GM19328 (cell line): ENCODE data around the gene STXBP5L.
"Not testable (repeated sequence)": the region's sequence is repeated elsewhere in the genome, so short reads cannot be mapped to it uniquely, and the experiment has no call there.

Experiments used
- ATAC-seq: cut with Tn5 transposase; IDR thresholded peaks from one replicate; pipeline ENCODE4 v1.9.1; 2021; ENCODE audit warnings: mild to moderate bottlenecking, moderate library complexity; ENCODE audit not compliant: unreplicated experiment

The STXBP5L gene

GRCh38 chr3:121223116-121223515 is 315.1 kb downstream of the STXBP5L start:
- no peak for ATAC-seq

GRCh38 chr3:121228971-121229370 is 321.0 kb downstream of the STXBP5L start:
- no peak for ATAC-seq

DNA sequence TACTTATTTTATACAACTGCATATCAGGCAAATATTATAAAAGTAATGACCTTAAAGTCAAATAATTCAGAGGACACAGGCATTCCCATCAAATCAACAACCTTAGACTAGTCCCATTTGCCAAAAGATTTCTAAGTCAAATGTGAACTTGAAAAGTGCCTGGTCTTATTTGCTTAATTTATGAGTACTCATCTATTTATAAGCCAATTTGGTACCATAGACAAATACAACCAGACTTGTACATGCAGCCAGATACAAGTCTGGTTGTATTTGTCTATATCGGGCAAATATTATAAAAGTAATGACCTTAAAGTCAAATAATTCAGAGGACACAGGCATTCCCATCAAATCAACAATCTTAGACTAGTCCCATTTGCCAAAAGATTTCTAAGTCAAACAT is 322.2 kb downstream of the STXBP5L start:
- not testable (repeated sequence) for ATAC-seq

DNA sequence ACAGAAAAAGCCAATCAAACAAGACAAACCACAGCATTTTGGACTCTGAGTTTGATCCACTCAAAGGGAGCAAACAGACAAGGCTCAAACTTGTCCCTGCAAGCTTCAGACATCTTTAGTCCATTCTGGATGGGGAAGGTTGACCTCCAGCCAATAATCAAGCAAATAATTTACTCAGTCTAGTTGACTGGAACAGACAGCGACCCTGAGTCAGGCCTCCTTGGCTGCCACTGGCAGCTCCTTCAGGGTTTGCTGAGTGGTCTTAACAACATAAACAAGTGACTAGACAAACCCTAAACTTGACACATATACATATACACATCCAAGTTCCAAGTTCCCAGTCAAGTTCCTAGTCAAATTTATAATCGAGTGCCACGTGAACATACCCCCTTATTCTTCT is 323.9 kb downstream of the STXBP5L start:
- ATAC-seq: no peak

- no peak for ATAC-seq
These were observed 324.6 kb downstream of the STXBP5L start for GRCh38 chr3:121232309-121233225.

- no peak for ATAC-seq
These were observed 335.2 kb downstream of the STXBP5L start for GRCh38 chr3:121243208-121243607.

DNA sequence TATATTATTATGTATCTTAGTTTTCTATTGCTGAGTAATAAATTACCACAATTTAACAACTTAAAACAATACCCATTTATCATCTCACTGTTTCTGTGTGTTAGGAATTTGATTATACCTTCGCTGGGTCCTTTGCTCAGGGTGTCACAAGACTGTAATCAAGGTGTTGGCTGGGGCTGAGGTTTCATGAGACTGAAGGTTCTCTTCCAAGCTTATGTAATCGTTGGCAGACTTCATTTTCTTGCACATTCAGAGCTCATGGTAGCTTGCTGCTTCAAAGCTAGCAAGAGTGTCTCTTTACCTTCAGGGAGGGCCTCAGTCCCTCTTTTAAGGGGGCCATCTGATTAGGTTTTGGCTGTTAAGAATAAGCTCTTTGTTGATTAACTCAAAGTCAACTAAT is 344.7 kb downstream of the STXBP5L start:
- no peak for ATAC-seq

DNA sequence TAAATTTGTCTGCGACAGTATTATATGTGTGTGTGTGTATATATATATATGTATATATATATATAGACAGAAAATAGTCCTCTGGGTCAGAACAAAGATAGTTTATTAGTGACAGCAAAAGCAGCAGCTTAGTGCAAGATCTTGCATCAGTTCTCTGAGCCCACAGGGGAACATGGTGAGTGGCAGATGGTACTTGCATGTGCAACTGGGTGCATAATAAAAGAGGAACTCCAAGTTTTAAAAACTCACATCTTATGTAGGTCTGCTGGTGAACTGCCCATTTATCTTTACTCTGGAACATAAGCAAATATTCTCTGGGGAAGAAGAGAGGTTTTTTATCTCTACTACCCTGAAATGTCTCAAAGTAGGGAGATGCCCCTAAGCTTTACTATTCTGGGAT is 361.4 kb downstream of the STXBP5L start:
- no peak for ATAC-seq

- no peak for ATAC-seq
These were observed 366.4 kb downstream of the STXBP5L start for GRCh38 chr3:121274411-121274810.

DNA sequence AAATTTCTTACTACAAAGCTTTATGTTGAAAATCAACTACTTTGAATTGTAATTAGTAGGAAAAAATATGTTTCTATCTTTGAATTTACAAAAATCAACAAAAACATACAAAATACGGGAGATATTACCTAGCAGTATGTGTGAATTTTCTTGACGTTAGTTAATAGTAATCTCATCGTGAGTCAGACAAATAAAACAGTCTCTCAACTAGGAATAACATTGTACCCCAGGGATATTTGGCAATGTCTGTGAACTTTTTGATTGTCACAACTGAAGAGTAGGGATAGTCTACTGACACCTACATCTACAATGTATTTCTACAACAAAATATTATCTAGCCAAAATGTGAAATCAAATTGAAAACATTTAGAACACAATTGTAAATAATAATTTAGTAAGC is 387.4 kb downstream of the STXBP5L start:
- ATAC-seq: no peak

- ATAC-seq: no peak
These were observed 388.0 kb downstream of the STXBP5L start for GRCh38 chr3:121295979-121296378.

- ATAC-seq: no peak
These were observed 416.3 kb downstream of the STXBP5L start for GRCh38 chr3:121324320-121324719.

DNA sequence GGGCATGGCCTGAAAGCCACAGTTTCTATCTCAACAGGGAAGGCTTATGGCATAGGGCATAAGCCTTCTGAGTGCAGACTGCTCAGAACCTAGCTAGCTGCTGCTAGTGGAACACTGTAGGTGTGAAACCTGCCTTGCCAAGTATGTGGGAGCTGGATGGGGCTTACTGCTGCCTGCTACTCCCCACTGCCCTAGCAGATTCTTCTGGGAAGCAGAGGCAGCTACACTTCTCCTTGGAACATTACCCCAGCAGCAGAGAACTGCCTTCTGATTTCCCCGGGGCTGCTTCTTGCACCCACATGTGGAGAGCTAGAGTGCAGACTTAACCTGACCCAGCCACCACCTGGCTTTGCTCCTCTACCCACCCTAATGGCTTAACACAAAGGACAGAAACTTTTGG is 422.1 kb downstream of the STXBP5L start:
- ATAC-seq: no peak

DNA sequence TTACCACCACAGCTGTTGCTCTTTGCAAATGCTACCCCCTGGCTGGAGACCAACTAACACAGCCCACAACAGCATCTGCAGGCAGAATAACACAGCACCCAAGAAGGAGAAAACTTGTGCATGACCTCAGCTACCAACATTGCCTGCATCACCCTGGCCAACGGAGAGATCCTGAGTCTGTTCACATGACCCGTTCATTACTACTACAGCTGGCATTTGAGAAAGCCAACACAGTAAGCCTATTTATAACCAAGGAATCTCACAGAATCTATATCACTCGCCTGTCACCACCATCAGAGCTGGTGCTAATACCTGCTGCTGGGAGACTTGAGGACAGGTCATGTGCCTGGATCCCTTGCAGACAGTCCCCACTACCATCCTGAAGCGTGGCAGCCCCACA is 422.6 kb downstream of the STXBP5L start:
- ATAC-seq: no peak

- not testable (repeated sequence) for ATAC-seq
These were observed 448.0 kb downstream of the STXBP5L start for GRCh38 chr3:121355960-121356359.

DNA sequence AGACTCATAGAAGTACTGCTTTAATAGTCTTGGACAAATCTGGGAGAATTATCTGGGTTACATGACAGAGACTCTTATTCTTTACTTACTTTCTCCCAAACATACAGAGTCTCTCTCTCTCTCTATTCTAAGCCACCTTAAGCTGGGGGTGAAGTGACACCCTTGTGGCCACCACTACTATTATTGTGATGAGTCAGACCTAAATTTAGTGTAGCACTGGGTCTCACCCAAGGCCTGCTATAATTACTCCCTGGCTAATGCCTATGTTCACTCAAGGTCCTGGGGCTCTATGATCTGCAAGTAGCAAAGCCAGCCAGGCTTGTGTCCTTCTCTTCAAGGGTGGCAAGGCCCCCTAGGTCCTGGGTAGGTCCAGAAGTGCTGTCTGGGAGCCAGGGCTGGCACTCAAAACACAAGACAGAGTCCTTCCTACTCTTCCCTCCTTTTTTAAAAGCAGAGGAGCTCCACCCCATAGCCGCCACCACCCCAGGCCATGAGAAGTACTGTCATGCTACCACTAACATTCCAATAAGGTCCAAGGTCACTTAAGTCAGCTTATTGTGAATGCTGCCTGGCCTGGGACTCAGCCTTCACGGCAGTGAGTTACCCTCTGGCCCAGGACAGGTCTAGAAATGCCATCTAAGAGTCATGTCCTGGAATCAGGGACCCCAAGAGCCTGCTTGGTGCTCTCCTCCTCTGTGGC is 454.2 kb downstream of the STXBP5L start:
- peak; percentile 73 for ATAC-seq

DNA sequence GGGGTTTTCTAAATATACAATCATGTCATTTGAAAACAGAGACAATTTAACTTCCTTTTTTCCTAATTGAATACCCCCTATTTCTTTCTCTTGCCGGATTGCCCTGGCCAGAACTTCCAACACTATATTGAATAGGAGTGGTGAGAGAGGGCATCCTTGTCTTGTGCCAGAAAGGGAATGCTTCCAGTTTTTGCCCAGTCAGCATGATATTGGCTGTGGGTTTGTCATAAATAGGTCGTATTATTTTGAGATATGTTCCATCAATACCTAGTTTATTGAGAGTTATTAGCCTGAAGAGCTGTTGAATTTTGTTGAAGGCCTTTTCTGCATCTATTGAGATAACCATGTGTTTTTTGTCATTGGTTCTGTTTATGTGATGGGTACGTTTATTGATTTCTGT is 480.3 kb downstream of the STXBP5L start:
- not testable (repeated sequence) for ATAC-seq

DNA sequence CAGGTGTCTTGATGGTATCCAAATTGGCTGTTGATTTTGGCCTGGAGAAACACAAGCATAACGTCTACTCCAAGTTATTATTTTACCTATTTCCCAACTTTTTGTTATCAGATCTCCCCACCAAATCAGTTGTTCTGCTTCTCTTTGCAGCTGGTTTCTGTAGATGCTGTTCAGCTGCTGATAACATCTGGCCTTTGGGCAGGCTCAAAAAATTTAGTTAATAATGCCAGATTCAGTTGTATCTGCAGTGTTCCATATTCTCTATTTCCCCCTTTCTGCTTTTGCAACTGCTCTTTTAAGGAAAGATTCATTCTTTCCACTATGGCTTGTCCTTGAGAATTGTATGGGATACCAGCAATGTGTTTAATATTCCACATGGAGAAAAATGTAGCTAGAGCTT is 488.0 kb downstream of the STXBP5L start:
- not testable (repeated sequence) for ATAC-seq

GRCh38 chr3:121398051-121398450 is 490.0 kb downstream of the STXBP5L start:
- not testable (repeated sequence) for ATAC-seq

DNA sequence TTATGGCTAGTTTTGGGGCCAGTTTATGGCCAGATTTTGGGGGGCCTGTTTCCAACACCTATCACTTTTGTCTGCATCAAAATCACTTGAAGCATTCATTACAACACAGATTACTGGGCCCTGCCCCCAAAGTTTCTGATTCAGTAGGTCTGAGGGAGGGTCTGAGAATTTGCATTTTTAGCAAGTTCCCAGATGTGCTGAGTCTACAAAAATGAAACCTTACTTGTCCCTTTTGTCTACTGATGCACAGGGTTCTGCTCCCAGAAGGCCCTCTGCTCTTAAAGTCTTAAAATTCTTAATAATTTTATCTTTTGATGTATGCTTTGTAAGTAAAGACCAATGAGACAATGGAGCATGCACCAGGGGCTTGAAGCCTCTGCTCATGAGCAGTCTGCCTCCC is 491.8 kb downstream of the STXBP5L start:
- ATAC-seq: no peak

GRCh38 chr3:121405631-121406030 is 497.6 kb downstream of the STXBP5L start:
- no peak for ATAC-seq

DNA sequence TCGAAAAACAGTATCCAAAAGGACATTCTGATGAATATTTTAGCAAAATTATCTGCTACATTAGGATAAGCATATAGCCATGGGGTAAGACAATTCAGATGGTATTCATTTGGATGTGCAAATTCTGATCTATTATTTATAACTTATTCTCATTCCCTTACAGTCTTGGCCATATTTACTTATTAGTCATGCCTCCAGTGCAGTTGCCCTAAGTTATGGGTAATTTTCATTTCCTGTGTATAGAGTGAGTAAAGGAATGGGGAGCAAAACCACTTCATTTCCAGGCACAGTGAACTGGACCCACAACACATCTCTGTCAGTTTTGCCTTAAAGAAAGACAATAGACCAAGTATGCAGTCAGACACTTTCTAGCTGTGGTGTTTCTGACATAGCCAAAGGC is 503.5 kb downstream of the STXBP5L start:
- ATAC-seq: no peak
